Stimulated activated CD8-positive, alpha-beta memory T cell treated with anti-CD3 and anti-CD28 coated beads, Interleukin-15, amount 100 ng/mL, for 4 hours (primary cell): ENCODE results near the gene SLC24A4.

Experiments
- DNase-seq, 2 donors: peaks; one replicate each; pipeline ENCODE4 v3.0.0-alpha.2; 2020; ENCODE audit warnings: low read depth in 2 of 2

SLC24A4 gene

GRCh38 chr14:92404018-92404417 is 81.1 kb downstream of the SLC24A4 start:
- no peak for DNase-seq

- no peak for DNase-seq
These were observed 81.5 kb downstream of the SLC24A4 start for GRCh38 chr14:92404421-92404820.

- no peak for DNase-seq
These were observed 82.0 kb downstream of the SLC24A4 start for GRCh38 chr14:92404938-92405337.

- no peak for DNase-seq
These were observed 84.4 kb downstream of the SLC24A4 start for GRCh38 chr14:92407410-92407809.

- DNase-seq = no peak
These were observed 86.1 kb downstream of the SLC24A4 start for GRCh38 chr14:92409043-92409442.

GRCh38 chr14:92411135-92411534 is 88.2 kb downstream of the SLC24A4 start:
- no peak for DNase-seq

- no peak for DNase-seq
These were observed 89.0 kb downstream of the SLC24A4 start for GRCh38 chr14:92411941-92412340.

GRCh38 chr14:92412912-92413311 is 89.9 kb downstream of the SLC24A4 start:
- no peak for DNase-seq

GRCh38 chr14:92413379-92413778 is 90.4 kb downstream of the SLC24A4 start:
- no peak for DNase-seq

- DNase-seq = no peak
These were observed 91.9 kb downstream of the SLC24A4 start for GRCh38 chr14:92414690-92415445.

GRCh38 chr14:92415969-92416368 is 93.0 kb downstream of the SLC24A4 start:
- DNase-seq = no peak

GRCh38 chr14:92416544-92416943 is 93.6 kb downstream of the SLC24A4 start:
- DNase-seq = no peak

GRCh38 chr14:92417759-92418158 is 94.8 kb downstream of the SLC24A4 start:
- no peak for DNase-seq

- DNase-seq = no peak
These were observed 98.8 kb downstream of the SLC24A4 start for GRCh38 chr14:92421751-92422150.

GRCh38 chr14:92425101-92425500 is 102.1 kb downstream of the SLC24A4 start:
- DNase-seq = no peak

- no peak for DNase-seq
These were observed 103.3 kb downstream of the SLC24A4 start for GRCh38 chr14:92426237-92426636.

GRCh38 chr14:92427096-92427495 is 104.1 kb downstream of the SLC24A4 start:
- no peak for DNase-seq

- DNase-seq = no peak
These were observed 107.7 kb downstream of the SLC24A4 start for GRCh38 chr14:92430686-92431085.

- DNase-seq = no peak
These were observed 108.3 kb downstream of the SLC24A4 start for GRCh38 chr14:92431199-92431725.

GRCh38 chr14:92433407-92433806 is 110.4 kb downstream of the SLC24A4 start:
- DNase-seq = no peak

- DNase-seq = no peak
These were observed 112.2 kb downstream of the SLC24A4 start for GRCh38 chr14:92435154-92435553.

GRCh38 chr14:92436115-92436776 is 113.3 kb downstream of the SLC24A4 start:
- DNase-seq = no peak

- DNase-seq = no peak
These were observed 114.3 kb downstream of the SLC24A4 start for GRCh38 chr14:92437309-92437708.
